PC-3 (cell line): Measurements from ENCODE around the gene WEE1. TPM values are rescaled to one million over a fixed set of nuclear protein-coding genes. Genes with fewer than 3 reads are reported as not detected.

Source experiments
- ATAC-seq: fragments of 200-7000 bp; cut with Tn5 transposase; 2 replicates; pipeline ENCODE4 v1.9.1; 2020; ENCODE audit warnings: mild to moderate bottlenecking, moderate library complexity
- BruUV-seq: library from RNA; stranded (reverse); fragments of 400-500 nt; replicated peaks from 2 replicates; lab custom pipeline; 2021; lab: Mats Ljungman, UMichigan
- CTCF ChIA-PET: fragments of 300-600 bp; sonication (Branson Sonifier 250); formaldehyde crosslinking; loops from one replicate; lab custom pipeline; 2022; ENCODE audit warnings: antibody characterized with exemption; lab: Charles Lee
- POLR2A ChIA-PET: fragments of 300-600 bp; sonication (Branson Sonifier 250); formaldehyde crosslinking; loops from one replicate; lab custom pipeline; 2022; ENCODE audit warnings: antibody characterized with exemption; ENCODE audit not compliant: unreplicated experiment; lab: Charles Lee
- DNase-seq: peaks from one replicate; pipeline ENCODE4 v3.0.0-alpha.2; 2015
- H2AFZ ChIP-seq: fragments of 300-600 bp; sonication (generic); 2 replicates; pipeline ENCODE4 v1.6.0; 2016; ENCODE audit warnings: antibody characterized with exemption, low read length
- H3F3A ChIP-seq: fragments of 300-600 bp; sonication (generic); one replicate; pipeline ENCODE4 v1.6.0; 2017; ENCODE audit warnings: antibody characterized with exemption, low read length, control low read depth, mild to moderate bottlenecking; ENCODE audit not compliant: unreplicated experiment
- H3K27ac ChIP-seq: fragments of 300-600 bp; sonication (generic); 2 replicates; pipeline ENCODE4 v1.5.1; 2016; ENCODE audit warnings: mild to moderate bottlenecking, low read length
- H3K27me3 ChIP-seq: fragments of 300-600 bp; sonication (generic); 2 replicates; pipeline ENCODE4 v1.6.1; 2016; ENCODE audit warnings: low read length, mixed read lengths
- H3K36me3 ChIP-seq: fragments of 300-600 bp; sonication (generic); 2 replicates; pipeline ENCODE4 v1.6.1; 2016; ENCODE audit warnings: low read depth, mixed run types, low read length, mixed read lengths
- H3K4me1 ChIP-seq: fragments of 300-600 bp; sonication (generic); 2 replicates; pipeline ENCODE4 v1.5.1; 2016; ENCODE audit warnings: low read length; ENCODE audit not compliant: insufficient read depth
- H3K4me2 ChIP-seq: fragments of 300-600 bp; sonication (generic); 2 replicates; pipeline ENCODE4 v1.6.0; 2016; ENCODE audit warnings: low read length
- H3K4me3 ChIP-seq: fragments of 300-600 bp; sonication (generic); 2 replicates; pipeline ENCODE4 v1.5.1; 2016; ENCODE audit warnings: mild to moderate bottlenecking, low read length, mixed read lengths
- H3K79me2 ChIP-seq: fragments of 300-600 bp; sonication (generic); 2 replicates; pipeline ENCODE4 v1.6.1; 2017; ENCODE audit warnings: low read length, mixed read lengths
- H3K9ac ChIP-seq: fragments of 300-600 bp; sonication (generic); 2 replicates; pipeline ENCODE4 v1.6.0; 2016; ENCODE audit warnings: mild to moderate bottlenecking, low read length
- H3K9me2 ChIP-seq: fragments of 300-600 bp; sonication (generic); replicated peaks from 2 replicates; pipeline ENCODE4 v1.6.1; 2016; ENCODE audit warnings: mixed run types, low read length, mixed read lengths
- H3K9me3 ChIP-seq: fragments of 300-600 bp; sonication (generic); 2 replicates; pipeline ENCODE4 v1.6.1; 2016; ENCODE audit warnings: low read length, mixed read lengths
- H4K20me1 ChIP-seq: fragments of 300-600 bp; sonication (generic); 2 replicates; pipeline ENCODE4 v1.6.1; 2016; ENCODE audit warnings: low read length, mixed read lengths
- EZH2 ChIP-seq: fragments of 300-600 bp; sonication (generic); IDR thresholded peaks from one replicate; pipeline ENCODE4 v1.6.1; 2017; ENCODE audit warnings: antibody characterized with exemption, mild to moderate bottlenecking, low read length; ENCODE audit not compliant: unreplicated experiment
- EZH2phosphoT487 ChIP-seq: fragments of 300-600 bp; sonication (generic); IDR thresholded peaks from 2 replicates; pipeline ENCODE4 v1.6.1; 2018; ENCODE audit warnings: mild to moderate bottlenecking, antibody characterized with exemption, low read length, borderline replicate concordance
- intact Hi-C: fragments of 100-400 bp; cut with micrococcal nuclease; formaldehyde crosslinking; loops from 2 replicates; pipeline ENCODE4 v1.9.0; 2023
- total RNA-seq: library from RNA; depleted of rRNA; stranded (reverse); fragments of >200 nt; gene quantifications from 2 replicates; pipeline ENCODE4 v1.2.3, GENCODE V29; 2014
- TF ChIP-seq, protein P1 (sequence below): fragments of 300-600 bp; sonication (generic); conservative IDR thresholded peaks from 2 replicates; pipeline ENCODE4 v1.5.1; 2017; ENCODE audit warnings: antibody characterized with exemption, low read depth, mild to moderate bottlenecking, low read length

WEE1 gene
- total RNA-seq, 1 experiment from 2014 or later = 46.9 TPM

DNA sequence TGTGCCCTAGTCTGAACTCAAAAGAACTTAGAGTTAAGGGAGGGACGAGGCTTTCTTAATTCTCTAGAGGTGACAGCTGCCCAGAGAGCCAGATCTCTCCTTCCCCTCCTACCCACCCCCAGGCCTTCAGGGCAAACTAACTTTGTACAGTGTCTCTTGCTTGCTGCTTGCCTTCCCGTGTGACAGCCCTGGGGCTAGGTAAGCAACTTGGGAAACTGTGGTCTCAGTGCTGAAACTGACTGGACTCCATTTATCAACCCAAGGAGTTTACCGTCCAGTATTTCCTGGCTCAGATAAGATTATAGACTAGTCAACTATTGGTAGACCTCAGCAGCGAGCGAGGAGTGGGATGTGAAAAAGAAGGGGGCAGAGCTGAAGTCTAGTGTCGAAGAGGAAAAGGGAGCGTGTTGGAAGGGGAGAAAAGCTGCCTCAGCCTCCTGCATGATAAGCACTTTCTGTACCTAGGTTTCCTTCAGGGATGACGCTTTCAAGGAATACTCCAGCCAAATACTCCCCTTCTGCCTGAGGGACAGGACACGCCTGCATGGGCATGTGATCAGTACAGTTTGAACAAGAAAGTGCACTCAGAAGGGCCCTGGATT is 43.3 kb upstream of the WEE1 start:
- no peaks in the 10 kb centered on the region for H3K9me2 ChIP-seq
- peaks cover 3% of the 10 kb centered on the region for H3K36me3 ChIP-seq
- POLR2A ChIA-PET = no interaction called here

GRCh38 chr11:9530901-9531625 is 42.4 kb upstream of the WEE1 start:
- no peaks in the 10 kb centered on the region for H3K79me2 ChIP-seq
- POLR2A ChIA-PET = no interaction called here
- H3K9me3 ChIP-seq = no peaks in the 10 kb centered on the region
- no peaks in the 10 kb centered on the region for H3K27me3 ChIP-seq
- no peak overlapping the region for H3K9ac ChIP-seq
- H3K4me1 ChIP-seq = peaks cover 36% of the 10 kb centered on the region
- DNase-seq (no peak), ATAC-seq (no peak)
- no peak overlapping the region for H3K27ac ChIP-seq
- intact Hi-C loops = no loop called here
- CTCF ChIA-PET = no interaction called here
- no peak for TF ChIP-seq EZH2
- TF ChIP-seq, protein P1, sequence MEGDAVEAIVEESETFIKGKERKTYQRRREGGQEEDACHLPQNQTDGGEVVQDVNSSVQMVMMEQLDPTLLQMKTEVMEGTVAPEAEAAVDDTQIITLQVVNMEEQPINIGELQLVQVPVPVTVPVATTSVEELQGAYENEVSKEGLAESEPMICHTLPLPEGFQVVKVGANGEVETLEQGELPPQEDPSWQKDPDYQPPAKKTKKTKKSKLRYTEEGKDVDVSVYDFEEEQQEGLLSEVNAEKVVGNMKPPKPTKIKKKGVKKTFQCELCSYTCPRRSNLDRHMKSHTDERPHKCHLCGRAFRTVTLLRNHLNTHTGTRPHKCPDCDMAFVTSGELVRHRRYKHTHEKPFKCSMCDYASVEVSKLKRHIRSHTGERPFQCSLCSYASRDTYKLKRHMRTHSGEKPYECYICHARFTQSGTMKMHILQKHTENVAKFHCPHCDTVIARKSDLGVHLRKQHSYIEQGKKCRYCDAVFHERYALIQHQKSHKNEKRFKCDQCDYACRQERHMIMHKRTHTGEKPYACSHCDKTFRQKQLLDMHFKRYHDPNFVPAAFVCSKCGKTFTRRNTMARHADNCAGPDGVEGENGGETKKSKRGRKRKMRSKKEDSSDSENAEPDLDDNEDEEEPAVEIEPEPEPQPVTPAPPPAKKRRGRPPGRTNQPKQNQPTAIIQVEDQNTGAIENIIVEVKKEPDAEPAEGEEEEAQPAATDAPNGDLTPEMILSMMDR = no peak; the same call in 1 of the 2 replicates
- TF ChIP-seq EZH2phosphoT487 = no peak
- H3K4me2 ChIP-seq = no peak overlapping the region
- BruUV-seq = no TSS peak
- no peaks in the 10 kb centered on the region for H3F3A ChIP-seq
- no peaks in the 10 kb centered on the region; the same call in none of the 2 replicates for H3K36me3 ChIP-seq
- no peak overlapping the region for H3K4me3 ChIP-seq
- no peak overlapping the region for H2AFZ ChIP-seq
- no peaks in the 10 kb centered on the region for H3K9me2 ChIP-seq
- no peaks in the 10 kb centered on the region for H4K20me1 ChIP-seq

More for the DNA sequence above, 43.3 kb upstream of the WEE1 start:
- intact Hi-C loops = no loop called here
- TF ChIP-seq, protein P1 = no peak
- TF ChIP-seq EZH2phosphoT487 (no peak), EZH2 (no peak)
- Histone ChIP-seq H3K27ac (0 out of 2 replicates have a peak overlapping the region, but pooled peaks have one; percentile 4), H3K9me3 (no peaks in the 10 kb centered on the region), H2AFZ (no peak overlapping the region), H4K20me1 (no peaks in the 10 kb centered on the region), H3K27me3 (no peaks in the 10 kb centered on the region), H3F3A (no peaks in the 10 kb centered on the region), H3K4me1 (peaks cover 36% of the 10 kb centered on the region), H3K4me2 (no peak overlapping the region), H3K79me2 (no peaks in the 10 kb centered on the region), H3K4me3 (no peak overlapping the region), H3K9ac (no peak overlapping the region)
- CTCF ChIA-PET = no interaction called here
- no TSS peak for BruUV-seq
- ATAC-seq (no peak), DNase-seq (no peak)

GRCh38 chr11:9533058-9533457 is 40.4 kb upstream of the WEE1 start:
- TF ChIP-seq EZH2phosphoT487 (no peak), EZH2 (no peak)
- TF ChIP-seq, protein P1 = no peak
- ATAC-seq = no peak
- Histone ChIP-seq H3K27ac (no peak overlapping the region), H3K27me3 (no peaks in the 10 kb centered on the region), H2AFZ (no peak overlapping the region), H3K79me2 (no peaks in the 10 kb centered on the region), H3F3A (no peaks in the 10 kb centered on the region), H3K9me2 (no peaks in the 10 kb centered on the region), H3K4me1 (peaks cover 21% of the 10 kb centered on the region), H3K9ac (no peak overlapping the region), H3K4me3 (no peak overlapping the region), H4K20me1 (no peaks in the 10 kb centered on the region), H3K4me2 (no peak overlapping the region), H3K36me3 (no peaks in the 10 kb centered on the region; the same call in none of the 2 replicates), H3K9me3 (no peaks in the 10 kb centered on the region)
- intact Hi-C loops = no loop called here
- DNase-seq = no peak
- POLR2A ChIA-PET = no interaction called here
- CTCF ChIA-PET = no interaction called here
- no TSS peak for BruUV-seq
